ENCODE measurements around the gene HAGH. TPM values are rescaled to one million over a fixed set of nuclear protein-coding genes. Genes with fewer than 3 reads are reported as not detected.

The HAGH gene
- total RNA-seq, 4 donors from 2014 or later: 91.7 to 150 (median 119) TPM

DNA sequence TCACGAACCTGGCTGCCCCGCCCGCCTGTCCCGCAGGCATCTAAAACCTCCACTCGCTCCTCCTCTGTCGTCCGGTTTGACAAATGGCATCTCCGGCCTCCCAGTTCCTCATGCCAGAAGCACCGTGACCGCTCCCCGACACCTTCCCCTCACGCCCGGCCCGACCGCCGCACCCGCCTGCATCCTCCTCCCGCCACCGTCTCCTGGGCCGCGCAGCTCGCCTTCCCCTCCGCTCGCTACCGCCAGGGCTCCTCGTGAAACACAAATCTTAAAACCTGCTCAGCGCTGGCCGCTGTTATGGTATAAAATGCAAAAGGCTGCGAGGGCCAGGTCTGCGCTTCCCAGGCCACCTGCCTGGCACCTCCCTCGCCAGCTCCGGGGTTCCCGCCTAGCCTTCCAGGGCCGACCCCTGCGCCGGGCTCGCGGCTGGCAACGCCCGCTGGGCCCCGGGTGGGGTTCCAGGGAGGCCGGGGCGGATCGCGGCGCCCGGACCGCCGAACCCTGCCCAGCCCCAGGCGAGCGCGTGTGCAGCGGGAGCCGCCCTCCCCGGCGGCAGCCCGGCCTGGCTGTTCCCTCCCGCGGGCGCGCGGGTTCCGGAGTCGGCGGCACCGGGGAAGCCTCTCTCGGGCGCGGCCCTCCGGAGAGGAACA is 44.7 kb downstream of the HAGH start:
- WGBS, 2 donors: 1 to 4% methylated on average over 21 to 36 of the region's 70 CpGs
- peaks cover 17 to 21% of the 10 kb centered on the region in 2 donors for H3K36me3 ChIP-seq

GRCh38 chr16:1781254-1781653 is 45.4 kb downstream of the HAGH start:
- intact Hi-C loops (cut with DNase I): no loop called here
- H3K4me3 ChIP-seq (replicated peaks in 1 of 3): peak overlapping the region in 2 of 3 donors; percentile 72 to 77
- TF ChIP-seq CTCF (IDR thresholded peaks at IDR 0.05) (no peak), POLR2A (IDR thresholded peaks at IDR 0.05) (no peak)
- H3K4me1 ChIP-seq: peaks cover 14 to 28% of the 10 kb centered on the region in 2 donors
- WGBS, 2 donors: 75 to 76% methylated on average over 12 to 19 of the region's 20 CpGs
- H3K9me3 ChIP-seq: no peaks in the 10 kb centered on the region
- DNase-seq: no peak
- no peaks in the 10 kb centered on the region for H3K27me3 ChIP-seq
- peaks cover 18 to 26% of the 10 kb centered on the region in 2 donors for H3K36me3 ChIP-seq
- H3K27ac ChIP-seq: no peak overlapping the region

More for the DNA sequence above, 44.7 kb downstream of the HAGH start:
- H3K9me3 ChIP-seq: no peaks in the 10 kb centered on the region
- H3K27ac ChIP-seq: peak overlapping the region in 1 of 3 donors; percentile 60
- peaks cover 14 to 28% of the 10 kb centered on the region in 2 donors for H3K4me1 ChIP-seq
- no peaks in the 10 kb centered on the region for H3K27me3 ChIP-seq
- peak; percentile 30 to 38 for DNase-seq
- TF ChIP-seq CTCF (IDR thresholded peaks at IDR 0.05) (no peak), POLR2A (IDR thresholded peaks at IDR 0.05) (no peak)
- H3K4me3 ChIP-seq (replicated peaks in 1 of 3): peak overlapping the region; percentile 61 to 77 (median 72)
- intact Hi-C loops (cut with DNase I): no loop called here

- TF ChIP-seq CTCF (IDR thresholded peaks at IDR 0.05) (no peak), POLR2A (IDR thresholded peaks at IDR 0.05) (no peak)
- intact Hi-C loops (cut with DNase I): no loop called here
- H3K27me3 ChIP-seq: no peaks in the 10 kb centered on the region
- DNase-seq: no peak
- no peaks in the 10 kb centered on the region for H3K9me3 ChIP-seq
- 81 to 86% methylated on average over 6 of the region's 6 CpGs for WGBS, 2 donors
- no peak overlapping the region for H3K4me3 ChIP-seq (replicated peaks in 1 of 3)
- no peak overlapping the region for H3K27ac ChIP-seq
- peaks cover 14 to 28% of the 10 kb centered on the region in 2 donors for H3K4me1 ChIP-seq
- H3K36me3 ChIP-seq: peaks cover 18 to 26% of the 10 kb centered on the region in 2 donors
These were observed 46.0 kb downstream of the HAGH start for GRCh38 chr16:1780677-1781072.

DNA sequence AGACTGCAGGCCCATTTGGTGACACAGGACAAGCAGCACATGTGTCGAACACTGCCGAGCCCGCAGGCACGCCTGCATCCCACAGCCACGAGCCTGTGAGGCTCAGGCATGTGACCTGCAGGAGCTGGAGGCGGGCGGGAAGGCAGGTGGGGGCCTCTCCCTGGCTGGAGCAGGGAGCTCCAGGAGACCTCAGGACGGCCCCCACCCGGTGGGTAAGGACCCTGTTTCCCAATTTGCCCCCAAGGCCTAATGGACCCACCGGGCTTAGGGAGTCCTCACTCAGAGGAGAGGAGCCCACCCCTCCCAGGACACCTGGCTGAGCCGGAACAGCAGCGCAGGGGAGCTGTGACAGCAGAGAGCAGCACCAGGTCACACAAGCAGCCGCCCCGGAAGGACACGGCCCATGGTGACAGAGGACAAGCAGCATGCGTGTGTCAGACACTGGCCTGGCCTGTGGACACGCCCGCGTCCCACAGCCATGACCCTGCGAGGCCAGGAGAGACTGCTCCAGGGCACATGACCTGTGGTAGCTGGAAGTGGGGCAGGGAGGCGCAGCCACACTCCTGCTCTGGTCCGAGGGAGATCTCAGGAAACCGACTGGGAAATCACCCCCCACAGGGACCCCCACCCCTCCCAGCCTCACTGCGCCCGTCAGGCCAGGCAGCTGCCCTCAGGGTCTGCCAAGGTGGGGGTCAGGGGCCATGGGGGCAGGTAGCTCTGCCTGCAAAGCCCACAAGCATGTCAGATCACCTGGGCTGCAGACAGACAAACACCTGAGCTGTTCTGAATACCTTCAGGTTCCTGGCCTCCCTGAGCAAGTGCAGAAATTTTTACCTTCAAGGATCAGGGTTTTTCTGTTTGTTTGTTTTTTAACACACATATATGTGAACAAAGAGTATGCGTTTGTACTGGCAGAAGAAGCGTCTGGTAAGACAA is 46.6 kb downstream of the HAGH start:
- intact Hi-C loops (cut with DNase I): no loop called here
- no peak overlapping the region for H3K4me3 ChIP-seq (replicated peaks in 1 of 3)
- H3K9me3 ChIP-seq: no peaks in the 10 kb centered on the region
- WGBS, 2 donors: 79 to 88% methylated on average over 3 to 15 of the region's 27 CpGs
- TF ChIP-seq CTCF (IDR thresholded peaks at IDR 0.05) (no peak), POLR2A (IDR thresholded peaks at IDR 0.05) (no peak)
- H3K27ac ChIP-seq: no peak overlapping the region
- DNase-seq: no peak
- peaks cover 22 to 26% of the 10 kb centered on the region in 2 donors for H3K36me3 ChIP-seq
- H3K4me1 ChIP-seq: peaks cover 14 to 28% of the 10 kb centered on the region in 2 donors
- H3K27me3 ChIP-seq: no peaks in the 10 kb centered on the region
